Measurements from ENCODE around the gene POLQ. TPM values are rescaled to one million over a fixed set of nuclear protein-coding genes. Genes with fewer than 3 reads are reported as not detected.

Gene POLQ
- 2.3 and 4.3 TPM in 2 replicates for total RNA-seq

GRCh38 chr3:121545574-121546455 is at the start of gene POLQ:
POLQ (minus strand) TSS chr3:121545988; CDS start chr3:121545877, 111 bp downstream.

DNA sequence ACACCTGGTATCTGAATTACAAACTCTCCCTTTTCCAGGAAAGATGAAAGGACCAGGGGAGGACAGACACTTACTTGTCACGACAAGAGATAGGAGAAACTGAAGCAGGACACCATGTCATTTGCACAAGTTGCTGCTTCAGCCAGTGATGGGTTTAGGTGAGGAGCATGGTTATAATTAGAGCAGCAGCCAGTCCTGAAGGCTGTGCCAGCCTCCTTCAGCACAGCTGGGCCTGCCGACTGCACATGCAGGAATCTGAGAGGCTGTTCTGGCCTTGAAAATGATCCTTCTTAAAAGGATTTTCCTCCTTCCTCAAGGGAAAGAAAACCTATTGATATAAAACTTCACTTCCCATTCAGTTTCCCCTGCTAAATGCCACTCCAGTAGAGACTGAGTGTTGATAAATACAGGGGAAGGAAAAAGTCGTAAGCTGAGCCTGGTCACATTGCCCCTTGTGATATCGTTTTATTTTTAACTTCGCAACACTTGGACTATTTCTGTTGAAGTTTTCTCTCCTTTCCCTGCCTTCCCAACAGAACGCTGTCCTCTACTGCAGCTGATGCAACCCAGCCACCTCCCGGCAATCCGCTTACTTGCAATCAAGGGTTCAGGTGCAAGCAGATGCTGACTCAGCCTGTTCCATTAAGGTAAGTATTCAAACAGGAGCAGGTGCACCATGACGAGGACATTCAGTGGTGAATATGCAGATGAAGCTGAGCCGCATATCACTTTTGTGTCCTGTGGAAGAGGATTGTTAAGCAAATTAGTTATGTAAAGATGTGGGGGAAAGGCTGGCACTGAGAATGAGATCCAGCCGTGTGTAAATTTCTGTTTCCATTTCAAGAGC is 47.3 kb upstream of the POLQ start, which contains the start of gene FBXO40:
Gene FBXO40, plus strand, starts transcription at position 524 of the 847 bp plus-strand sequence. CDS start 27,197 bp downstream, outside the sequence.

DNA sequence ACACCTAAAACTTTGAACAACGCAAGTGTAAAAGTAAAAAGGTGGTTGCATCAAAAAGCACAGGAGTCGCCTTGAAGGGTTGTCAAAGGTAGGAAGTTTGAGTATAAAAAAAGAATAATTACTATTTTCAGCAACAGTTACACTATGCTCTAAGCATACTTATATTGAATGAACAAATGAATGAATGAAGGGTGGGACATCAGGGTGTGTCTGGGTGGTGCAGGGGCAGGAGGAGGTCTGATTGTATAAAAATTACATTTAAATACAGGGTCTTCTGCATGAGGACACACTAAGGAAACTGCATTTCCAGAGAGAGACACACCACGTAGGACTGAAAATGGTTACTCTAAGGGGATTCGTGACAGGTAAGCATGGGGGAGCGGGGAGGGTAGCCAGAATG is 21.9 kb upstream of the POLQ start, which contains the start of gene ARGFX:
Gene ARGFX, plus strand, starts transcription at position 301 of the 400 bp plus-strand sequence. CDS start 2,765 bp downstream, outside the sequence.

Other genes starting within 250 kb of the POLQ start
- not detected in 2 replicates for gene ARGFX, start 22.0 kb upstream of the POLQ start, total RNA-seq
- not detected in 2 replicates for gene FBXO40, start 47.4 kb upstream of the POLQ start, total RNA-seq
- 0.39 TPM in 1 of 2 replicates, not detected in the other for gene HCLS1, start 114.9 kb upstream of the POLQ start, total RNA-seq
- gene GOLGB1, start 203.8 kb upstream of the POLQ start, total RNA-seq = 15.3 and 27.0 TPM in 2 replicates